Renal cortical epithelial cell (primary cell): Measurements from ENCODE around the gene LDAF1. TPM values are rescaled to one million over a fixed set of nuclear protein-coding genes. Genes with fewer than 3 reads are reported as not detected.

Source experiments
- total RNA-seq: library from RNA; depleted of rRNA; stranded (reverse); fragments of >200 nt; gene quantifications from 2 replicates; pipeline ENCODE4 v1.2.3, GENCODE V29; 2014

The LDAF1 gene
- total RNA-seq, 1 donor from 2014 or later: 76.2 TPM

Other genes starting within 250 kb of the LDAF1 start
- gene DNAH3, start 7.8 kb upstream of the LDAF1 start, total RNA-seq: 0.40 TPM in 1 of 2 replicates, not detected in the other
- gene ZP2, start 52.9 kb downstream of the LDAF1 start, total RNA-seq: not detected in 2 replicates
- gene ANKS4B, start 75.0 kb downstream of the LDAF1 start, total RNA-seq: not detected in 2 replicates
- gene CRYM, start 119.6 kb downstream of the LDAF1 start, total RNA-seq: 4.7 and 5.0 TPM in 2 replicates